DMS153 treated with DMSO at 0.1 percent for 48 hours (cell line): ENCODE data around the gene RASD2.

Experiments
- DNase-seq: peaks from one replicate; lab custom pipeline; 2025; ENCODE audit not compliant: unreplicated experiment; lab: John Stamatoyannopoulos, UW

RASD2 gene

DNA sequence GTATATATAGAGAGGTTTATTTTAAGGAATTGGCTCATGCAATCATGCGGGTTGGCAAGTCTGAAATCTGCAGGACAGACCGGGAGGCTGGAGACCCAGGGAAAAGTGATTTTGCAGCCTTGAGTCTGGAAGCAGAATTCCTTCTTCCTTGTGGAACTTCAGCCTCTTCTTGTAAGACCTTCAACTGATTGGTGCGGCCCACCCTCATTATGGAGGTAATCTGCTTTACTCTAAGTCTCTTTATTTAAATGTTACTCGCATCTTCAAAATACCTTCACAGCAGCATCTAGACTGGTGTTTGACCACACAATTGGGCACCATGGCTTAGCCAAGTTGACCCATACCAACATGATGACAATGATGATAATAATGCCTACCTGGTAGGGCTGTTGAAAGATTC lies 58.7 kb downstream of the RASD2 start:
- no peak for DNase-seq

DNA sequence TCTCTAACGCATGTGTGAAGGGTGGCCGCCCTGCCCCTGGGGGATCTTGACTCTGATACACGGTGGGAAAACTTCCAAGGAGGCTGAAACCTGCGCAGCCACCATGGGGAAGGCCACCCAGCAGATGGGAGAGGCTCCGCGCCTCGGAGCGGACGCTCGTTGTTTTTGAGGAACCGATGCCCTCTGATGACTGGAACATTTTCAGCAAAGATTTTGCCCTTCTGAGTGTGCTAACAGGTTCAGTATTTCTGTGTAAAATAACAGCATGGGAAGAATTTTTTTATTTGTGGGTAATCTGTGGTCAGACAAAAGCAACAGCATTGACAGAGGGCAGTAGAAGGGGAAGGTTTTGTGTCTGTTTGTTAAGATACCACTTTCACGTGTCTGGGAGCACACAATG lies 59.8 kb downstream of the RASD2 start:
- no peak for DNase-seq

DNA sequence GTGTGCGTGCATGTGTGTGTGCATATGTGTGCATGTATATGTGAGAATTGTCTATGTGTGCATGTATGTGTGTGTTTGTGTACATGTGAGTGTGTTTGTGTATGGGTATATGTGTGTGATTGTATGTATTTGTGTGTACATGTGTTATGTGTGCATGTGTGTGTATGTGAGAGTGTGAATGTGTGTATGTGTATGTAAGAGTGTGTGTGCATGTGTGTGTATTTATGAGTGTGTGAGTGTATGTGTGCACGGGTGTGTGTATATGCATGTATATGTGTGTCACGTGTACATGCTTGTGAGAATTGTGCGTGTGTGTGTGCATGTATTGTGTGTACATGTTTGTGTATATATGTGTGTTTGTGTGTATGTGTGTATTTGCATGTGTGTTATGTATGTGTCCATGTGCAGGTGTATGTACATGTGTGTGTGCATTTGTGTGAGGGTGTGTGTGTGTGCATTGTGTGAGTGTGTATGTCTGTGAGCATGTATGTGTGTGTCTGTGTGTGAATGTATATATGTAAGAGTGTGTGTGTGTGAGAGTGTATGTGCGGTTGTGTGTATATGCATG lies 60.5 kb downstream of the RASD2 start:
- DNase-seq, result no peak

DNA sequence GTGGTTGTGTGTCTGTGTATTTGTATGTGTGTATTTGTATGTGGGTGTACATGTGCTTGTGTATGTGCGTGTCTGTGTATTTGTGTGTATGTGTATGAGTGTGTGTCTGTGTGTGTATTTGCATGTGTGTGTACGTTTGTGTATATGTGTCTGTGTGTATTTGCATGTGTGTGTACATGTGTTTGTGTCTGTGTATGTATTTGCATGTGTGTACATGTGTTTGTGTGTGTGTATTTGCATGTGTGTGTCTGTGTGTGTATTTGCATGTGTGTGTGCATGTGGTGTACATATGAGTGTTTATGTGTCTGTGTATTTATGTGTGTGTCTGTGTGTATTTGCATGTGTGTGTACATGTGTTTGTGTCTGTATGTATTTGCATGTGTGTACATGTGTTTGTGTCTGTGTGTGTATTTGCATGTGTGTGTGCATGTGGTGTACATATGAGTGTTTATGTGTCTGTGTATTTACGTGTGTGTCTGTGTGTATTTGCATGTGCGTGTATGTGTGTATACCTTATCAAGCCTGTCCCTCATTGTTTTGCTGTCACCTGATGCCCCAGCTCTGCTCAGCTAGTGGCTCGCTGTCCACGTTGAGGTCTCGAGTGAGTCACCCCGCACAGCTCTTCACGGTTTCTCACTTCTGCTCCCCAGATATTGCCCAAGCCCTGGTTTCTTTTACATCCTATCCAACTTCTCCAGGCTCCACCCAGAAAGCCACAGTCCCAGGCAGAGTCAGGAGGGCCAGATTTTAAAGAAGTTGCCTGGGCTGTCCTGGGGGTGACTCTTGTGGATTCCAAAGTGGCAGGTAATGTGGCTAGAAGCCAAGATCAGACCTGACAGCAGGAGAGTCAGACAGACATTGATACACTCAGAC lies 61.3 kb downstream of the RASD2 start:
- no peak for DNase-seq
